Activated naive CD4-positive, alpha-beta T cell treated with anti-CD3 and anti-CD28 coated beads, Interleukin-2, amount 50 U/mL, for 24 hours (primary cell): ENCODE results near the gene SLC25A1.
"Not testable (repeated sequence)": the region's sequence is repeated elsewhere in the genome, so short reads cannot be mapped to it uniquely, and the experiment has no call there.

Experiments
- H3K27ac Mint-ChIP-seq: one replicate; pipeline ENCODE4 v1.8.0; 2021; ENCODE audit warnings: mild to moderate bottlenecking, mixed read lengths
- H3K27me3 Mint-ChIP-seq: one replicate; pipeline ENCODE4 v1.8.0; 2021; ENCODE audit warnings: mixed read lengths
- H3K36me3 Mint-ChIP-seq: one replicate; pipeline ENCODE4 v1.8.0; 2021; ENCODE audit warnings: mixed read lengths
- H3K4me1 Mint-ChIP-seq: one replicate; pipeline ENCODE4 v1.8.0; 2021; ENCODE audit warnings: mixed read lengths
- H3K4me3 Mint-ChIP-seq: one replicate; pipeline ENCODE4 v1.8.0; 2021; ENCODE audit warnings: mild to moderate bottlenecking, mixed read lengths
- H3K9me3 Mint-ChIP-seq: one replicate; pipeline ENCODE4 v1.8.0; 2021; ENCODE audit warnings: mixed read lengths

The SLC25A1 gene

GRCh38 chr22:19213001-19213400 lies 34.5 kb upstream of the SLC25A1 start:
- H3K27me3 Mint-ChIP-seq = peaks cover 6% of the 10 kb centered on the region
- H3K4me1 Mint-ChIP-seq = peaks cover 3% of the 10 kb centered on the region
- H3K4me3 Mint-ChIP-seq = no peak overlapping the region
- no peaks in the 10 kb centered on the region for H3K36me3 Mint-ChIP-seq
- H3K27ac Mint-ChIP-seq = no peak overlapping the region
- no peaks in the 10 kb centered on the region for H3K9me3 Mint-ChIP-seq

- peaks cover 6% of the 10 kb centered on the region for H3K27me3 Mint-ChIP-seq
- no peaks in the 10 kb centered on the region for H3K9me3 Mint-ChIP-seq
Measured at GRCh38 chr22:19212302-19212870, 33.9 kb upstream of the SLC25A1 start.

GRCh38 chr22:19210188-19210587 lies 31.7 kb upstream of the SLC25A1 start:
- H3K27ac Mint-ChIP-seq = no peak overlapping the region
- H3K36me3 Mint-ChIP-seq = no peaks in the 10 kb centered on the region
- H3K4me3 Mint-ChIP-seq = no peak overlapping the region
- H3K9me3 Mint-ChIP-seq = no peaks in the 10 kb centered on the region
- no peaks in the 10 kb centered on the region for H3K4me1 Mint-ChIP-seq
- H3K27me3 Mint-ChIP-seq = peaks cover 6% of the 10 kb centered on the region

More at GRCh38 chr22:19212302-19212870, 33.9 kb upstream of the SLC25A1 start:
- H3K27ac Mint-ChIP-seq = no peak overlapping the region
- no peaks in the 10 kb centered on the region for H3K36me3 Mint-ChIP-seq
- no peak overlapping the region for H3K4me3 Mint-ChIP-seq
- H3K4me1 Mint-ChIP-seq = no peaks in the 10 kb centered on the region

- H3K36me3 Mint-ChIP-seq = no peaks in the 10 kb centered on the region
- peaks cover 8% of the 10 kb centered on the region for H3K27me3 Mint-ChIP-seq
- H3K9me3 Mint-ChIP-seq = no peaks in the 10 kb centered on the region
- H3K4me3 Mint-ChIP-seq = no peak overlapping the region
- no peaks in the 10 kb centered on the region for H3K4me1 Mint-ChIP-seq
- no peak overlapping the region for H3K27ac Mint-ChIP-seq
Measured at GRCh38 chr22:19208287-19208847, 29.8 kb upstream of the SLC25A1 start.

GRCh38 chr22:19207884-19208283 lies 29.3 kb upstream of the SLC25A1 start:
- Mint-ChIP-seq H3K4me1 (no peaks in the 10 kb centered on the region), H3K9me3 (no peaks in the 10 kb centered on the region), H3K27me3 (peaks cover 6% of the 10 kb centered on the region), H3K36me3 (no peaks in the 10 kb centered on the region), H3K27ac (no peak overlapping the region), H3K4me3 (no peak overlapping the region)

GRCh38 chr22:19207401-19207808 lies 28.9 kb upstream of the SLC25A1 start:
- H3K4me3 Mint-ChIP-seq = no peak overlapping the region
- no peaks in the 10 kb centered on the region for H3K36me3 Mint-ChIP-seq
- H3K9me3 Mint-ChIP-seq = no peaks in the 10 kb centered on the region
- H3K4me1 Mint-ChIP-seq = no peaks in the 10 kb centered on the region
- H3K27me3 Mint-ChIP-seq = peaks cover 6% of the 10 kb centered on the region
- no peak overlapping the region for H3K27ac Mint-ChIP-seq

- Mint-ChIP-seq H3K27me3 (peaks cover 6% of the 10 kb centered on the region), H3K4me3 (no peak overlapping the region), H3K27ac (no peak overlapping the region)
Measured at GRCh38 chr22:19206287-19206686, 27.8 kb upstream of the SLC25A1 start.

GRCh38 chr22:19204640-19205039 lies 26.1 kb upstream of the SLC25A1 start:
- Mint-ChIP-seq H3K27me3 (peaks cover 2% of the 10 kb centered on the region), H3K27ac (no peak overlapping the region), H3K36me3 (no peaks in the 10 kb centered on the region)

More at GRCh38 chr22:19206287-19206686, 27.8 kb upstream of the SLC25A1 start:
- H3K9me3 Mint-ChIP-seq = no peaks in the 10 kb centered on the region
- no peaks in the 10 kb centered on the region for H3K4me1 Mint-ChIP-seq
- H3K36me3 Mint-ChIP-seq = no peaks in the 10 kb centered on the region

GRCh38 chr22:19203834-19204233 lies 25.3 kb upstream of the SLC25A1 start:
- H3K4me1 Mint-ChIP-seq = no peaks in the 10 kb centered on the region
- no peak overlapping the region for H3K4me3 Mint-ChIP-seq
- peaks cover 2% of the 10 kb centered on the region for H3K27me3 Mint-ChIP-seq
- no peak overlapping the region for H3K27ac Mint-ChIP-seq
- H3K36me3 Mint-ChIP-seq = no peaks in the 10 kb centered on the region
- no peaks in the 10 kb centered on the region for H3K9me3 Mint-ChIP-seq

More at GRCh38 chr22:19204640-19205039, 26.1 kb upstream of the SLC25A1 start:
- no peak overlapping the region for H3K4me3 Mint-ChIP-seq
- H3K4me1 Mint-ChIP-seq = no peaks in the 10 kb centered on the region
- no peaks in the 10 kb centered on the region for H3K9me3 Mint-ChIP-seq

GRCh38 chr22:19202799-19203186 lies 24.3 kb upstream of the SLC25A1 start:
- not testable (repeated sequence) for H3K36me3 Mint-ChIP-seq, H3K27me3 Mint-ChIP-seq, H3K4me1 Mint-ChIP-seq, H3K9me3 Mint-ChIP-seq, H3K27ac Mint-ChIP-seq, H3K4me3 Mint-ChIP-seq

GRCh38 chr22:19201869-19202798 lies 23.6 kb upstream of the SLC25A1 start:
- Mint-ChIP-seq H3K4me1 (no peaks in the 10 kb centered on the region), H3K27me3 (peaks cover 2% of the 10 kb centered on the region), H3K27ac (no peak overlapping the region), H3K4me3 (no peak overlapping the region), H3K9me3 (no peaks in the 10 kb centered on the region), H3K36me3 (no peaks in the 10 kb centered on the region)

GRCh38 chr22:19201130-19201868 lies 22.8 kb upstream of the SLC25A1 start:
- Mint-ChIP-seq H3K9me3 (no peaks in the 10 kb centered on the region), H3K4me3 (no peak overlapping the region), H3K36me3 (no peaks in the 10 kb centered on the region), H3K27me3 (peaks cover 2% of the 10 kb centered on the region), H3K4me1 (no peaks in the 10 kb centered on the region), H3K27ac (no peak overlapping the region)

GRCh38 chr22:19199479-19199878 lies 20.9 kb upstream of the SLC25A1 start:
- Mint-ChIP-seq H3K27ac (no peak overlapping the region), H3K4me3 (no peak overlapping the region)

GRCh38 chr22:19197997-19198865 lies 19.7 kb upstream of the SLC25A1 start:
- Mint-ChIP-seq H3K27me3 (no peaks in the 10 kb centered on the region), H3K4me1 (peaks cover 7% of the 10 kb centered on the region), H3K36me3 (no peaks in the 10 kb centered on the region), H3K27ac (no peak overlapping the region), H3K9me3 (no peaks in the 10 kb centered on the region), H3K4me3 (no peak overlapping the region)

More at GRCh38 chr22:19199479-19199878, 20.9 kb upstream of the SLC25A1 start:
- Mint-ChIP-seq H3K36me3 (no peaks in the 10 kb centered on the region), H3K4me1 (peaks cover 7% of the 10 kb centered on the region), H3K27me3 (peaks cover 2% of the 10 kb centered on the region), H3K9me3 (no peaks in the 10 kb centered on the region)
